AG09309 (cell line): ENCODE data around the gene PARD3B.

Source experiments
- DNase-seq: peaks from one replicate; pipeline ENCODE4 v3.0.0-alpha.2; 2010; ENCODE audit warnings: low read depth
- H3K4me3 ChIP-seq: 2 replicates; pipeline ENCODE4 v1.5.1; 2011; ENCODE audit warnings: mild to moderate bottlenecking, low read depth, low read length, moderate library complexity; ENCODE audit not compliant: control insufficient read depth
- CTCF ChIP-seq: IDR thresholded peaks from 2 replicates; pipeline ENCODE4 v1.5.1; 2011; ENCODE audit warnings: mild to moderate bottlenecking, low read depth, low read length, inconsistent platforms; ENCODE audit not compliant: insufficient read depth, control insufficient read depth; ENCODE audit errors: missing control alignments

The PARD3B gene

GRCh38 chr2:205033431-205033830 lies 488.2 kb downstream of the PARD3B start:
- TF ChIP-seq CTCF = no peak
- no peak for DNase-seq
- no peak overlapping the region for H3K4me3 ChIP-seq

GRCh38 chr2:205034034-205034433 lies 488.8 kb downstream of the PARD3B start:
- no peak overlapping the region for H3K4me3 ChIP-seq
- DNase-seq = no peak
- TF ChIP-seq CTCF = no peak

- TF ChIP-seq CTCF = no peak
- DNase-seq = no peak
- no peak overlapping the region for H3K4me3 ChIP-seq
Measured at GRCh38 chr2:205040323-205040722, 495.0 kb downstream of the PARD3B start.

- TF ChIP-seq CTCF = no peak
- no peak for DNase-seq
- H3K4me3 ChIP-seq = no peak overlapping the region
Measured at GRCh38 chr2:205041472-205042130, 496.3 kb downstream of the PARD3B start.

GRCh38 chr2:205043285-205043684 lies 498.0 kb downstream of the PARD3B start:
- TF ChIP-seq CTCF = no peak

GRCh38 chr2:205045706-205046105 lies 500.4 kb downstream of the PARD3B start:
- no peak for TF ChIP-seq CTCF
- DNase-seq = no peak
- no peak overlapping the region for H3K4me3 ChIP-seq

More at GRCh38 chr2:205043285-205043684, 498.0 kb downstream of the PARD3B start:
- no peak overlapping the region for H3K4me3 ChIP-seq
- no peak for DNase-seq
